H9 (cell line): ENCODE measurements around the gene NGF. TPM values are rescaled to one million over a fixed set of nuclear protein-coding genes. Genes with fewer than 3 reads are reported as not detected.

ENCODE experiments used
- DNase-seq: peaks from one replicate; pipeline ENCODE4 v3.0.0-alpha.2; 2017
- H2AFZ ChIP-seq: one replicate; pipeline ENCODE4 v1.6.1; 2013; ENCODE audit warnings: mild to moderate bottlenecking, low read length, control low read depth, moderate library complexity
- H2AK5ac ChIP-seq: 2 replicates; pipeline ENCODE4 v1.6.1; 2013; ENCODE audit warnings: low read length, control low read depth, mixed read lengths; ENCODE audit not compliant: insufficient read length
- H2BK120ac ChIP-seq: one replicate; pipeline ENCODE4 v1.6.1; 2013; ENCODE audit warnings: low read depth, mild to moderate bottlenecking, low read length, control low read depth, inconsistent platforms; ENCODE audit not compliant: poor library complexity, severe bottlenecking
- H2BK12ac ChIP-seq: 2 replicates; pipeline ENCODE4 v1.6.1; 2013; ENCODE audit warnings: low read length, control low read depth, mixed read lengths, low read depth; ENCODE audit not compliant: insufficient read length
- H2BK15ac ChIP-seq: 2 replicates; pipeline ENCODE4 v1.6.1; 2013; ENCODE audit warnings: low read depth, low read length, control low read depth
- H2BK20ac ChIP-seq: one replicate; pipeline ENCODE4 v1.6.1; 2013; ENCODE audit warnings: low read depth, mild to moderate bottlenecking, low read length, control low read depth, inconsistent platforms; ENCODE audit not compliant: poor library complexity, severe bottlenecking
- H2BK5ac ChIP-seq: 2 replicates; pipeline ENCODE4 v1.6.1; 2013; ENCODE audit warnings: low read length, control low read depth, mixed read lengths; ENCODE audit not compliant: insufficient read length
- H3K14ac ChIP-seq: 2 replicates; pipeline ENCODE4 v1.6.1; 2013; ENCODE audit warnings: low read length, control low read depth; ENCODE audit not compliant: insufficient read depth
- H3K18ac ChIP-seq: 2 replicates; pipeline ENCODE4 v1.6.1; 2013; ENCODE audit warnings: low read depth, mild to moderate bottlenecking, mixed read lengths, low read length, control low read depth; ENCODE audit not compliant: insufficient read length
- H3K23ac ChIP-seq: 2 replicates; pipeline ENCODE4 v1.6.1; 2013; ENCODE audit warnings: low read length, control low read depth, mixed read lengths, low read depth; ENCODE audit not compliant: insufficient read length
- H3K23me2 ChIP-seq: 2 replicates; pipeline ENCODE4 v1.6.1; 2013; ENCODE audit warnings: low read depth, mild to moderate bottlenecking, mixed read lengths, low read length, control low read depth; ENCODE audit not compliant: insufficient read length, poor library complexity, severe bottlenecking
- H3K27ac ChIP-seq: 2 replicates; pipeline ENCODE4 v1.5.1; 2013; ENCODE audit warnings: low read length, control low read depth, mixed read lengths, low read depth; ENCODE audit not compliant: insufficient read length
- H3K27me3 ChIP-seq: 2 replicates; pipeline ENCODE4 v1.6.1; 2013; ENCODE audit warnings: low read length, control low read depth, inconsistent platforms; ENCODE audit not compliant: insufficient read depth
- H3K4ac ChIP-seq: 2 replicates; pipeline ENCODE4 v1.6.1; 2013; ENCODE audit warnings: low read depth, mild to moderate bottlenecking, control low read depth, inconsistent platforms, low read length, moderate library complexity
- H3K4me1 ChIP-seq: 2 replicates; pipeline ENCODE4 v1.6.1; 2013; ENCODE audit warnings: low read length, control low read depth, inconsistent platforms; ENCODE audit not compliant: insufficient read depth
- H3K4me2 ChIP-seq: 2 replicates; pipeline ENCODE4 v1.6.1; 2013; ENCODE audit warnings: low read length, control low read depth, mixed read lengths; ENCODE audit not compliant: insufficient read length, insufficient read depth
- H3K56ac ChIP-seq: 2 replicates; pipeline ENCODE4 v1.6.1; 2013; ENCODE audit warnings: low read depth, mild to moderate bottlenecking, mixed read lengths, low read length, control low read depth; ENCODE audit not compliant: insufficient read length
- H3K79me1 ChIP-seq: 2 replicates; pipeline ENCODE4 v1.6.1; 2013; ENCODE audit warnings: low read depth, mild to moderate bottlenecking, moderate library complexity, low read length, control low read depth, inconsistent platforms; ENCODE audit not compliant: insufficient read depth, poor library complexity, severe bottlenecking
- H3K79me2 ChIP-seq: 2 replicates; pipeline ENCODE4 v1.6.1; 2013; ENCODE audit warnings: low read length, control low read depth, inconsistent platforms; ENCODE audit not compliant: insufficient read depth
- H3K9ac ChIP-seq: 2 replicates; pipeline ENCODE4 v1.6.1; 2013; ENCODE audit warnings: low read length, control low read depth, mixed read lengths; ENCODE audit not compliant: insufficient read length; ENCODE audit errors: extremely low read depth
- H3K9me3 ChIP-seq: one replicate; pipeline ENCODE4 v1.6.1; 2013; ENCODE audit warnings: low read depth, low read length, inconsistent platforms; ENCODE audit not compliant: control insufficient read depth
- H3T11ph ChIP-seq: one replicate; pipeline ENCODE4 v1.6.1; 2013; ENCODE audit warnings: mild to moderate bottlenecking, low read length, control low read depth, inconsistent platforms
- H4K20me1 ChIP-seq: one replicate; pipeline ENCODE4 v1.6.1; 2013; ENCODE audit not compliant: control insufficient read depth, insufficient read length, insufficient read depth
- H4K5ac ChIP-seq: 2 replicates; pipeline ENCODE4 v1.6.1; 2013; ENCODE audit warnings: low read depth, mild to moderate bottlenecking, mixed read lengths, low read length, control low read depth; ENCODE audit not compliant: insufficient read length
- H4K8ac ChIP-seq: replicated peaks from 2 replicates; pipeline ENCODE4 v1.6.1; 2013; ENCODE audit warnings: low read length, control low read depth, mixed read lengths, low read depth; ENCODE audit not compliant: insufficient read length
- H4K91ac ChIP-seq: 2 replicates; pipeline ENCODE4 v1.6.1; 2013; ENCODE audit warnings: low read depth, mild to moderate bottlenecking, moderate library complexity, mixed read lengths, low read length, control low read depth; ENCODE audit not compliant: insufficient read length
- H3K27ac Mint-ChIP-seq, 3 experiments: 2 replicates in 2 of 3; 3 replicates in 1 of 3; pipeline ENCODE4 v1.8.0; 2020 to 2021; ENCODE audit warnings: mixed read lengths in 3 of 3, mild to moderate bottlenecking in 1 of 3, moderate library complexity in 1 of 3
- H3K27me3 Mint-ChIP-seq: 2 replicates; pipeline ENCODE4 v1.8.0; 2021; ENCODE audit warnings: low read depth, mild to moderate bottlenecking, moderate library complexity, mixed read lengths
- H3K36me3 Mint-ChIP-seq, 3 experiments: 2 replicates in 2 of 3; 3 replicates in 1 of 3; pipeline ENCODE4 v1.8.0; 2020 to 2021; ENCODE audit warnings: low read depth in 3 of 3, mixed read lengths in 3 of 3; ENCODE audit not compliant: insufficient read depth in 1 of 3
- H3K4me1 Mint-ChIP-seq, 2 experiments: 2 replicates each; pipeline ENCODE4 v1.8.0; 2020; ENCODE audit warnings: mixed read lengths in 2 of 2
- H3K4me3 Mint-ChIP-seq, 2 experiments: 2 replicates in 1 of 2; 3 replicates in 1 of 2; pipeline ENCODE4 v1.8.0; 2020 to 2021; ENCODE audit warnings: mild to moderate bottlenecking in 2 of 2, mixed read lengths in 2 of 2, moderate library complexity in 1 of 2
- H3K9me3 Mint-ChIP-seq, 2 experiments: 2 replicates in 1 of 2; 3 replicates in 1 of 2; pipeline ENCODE4 v1.8.0; 2020; ENCODE audit warnings: mild to moderate bottlenecking in 2 of 2, mixed read lengths in 2 of 2, moderate library complexity in 1 of 2
- CTCF ChIP-seq: fragments of 200-600 bp; sonication (generic); conservative IDR thresholded peaks from 3 replicates; pipeline ENCODE4 v1.8.0; 2021; ENCODE audit warnings: antibody characterized with exemption, mild to moderate bottlenecking
- WGBS: extraction: QIAGEN DNeasy Blood & Tissue Kit; methylation state at CpG from one replicate; pipeline ENCODE4 v1.1.7; 2013; ENCODE audit warnings: missing lambda C conversion rate, low lambda C conversion rate, mixed read lengths; ENCODE audit not compliant: insufficient read length; ENCODE audit errors: extremely low coverage; 5-methylcytosine and 5-hydroxymethylcytosine counted together
- total RNA-seq: library from RNA; stranded (reverse); gene quantifications from 2 replicates; pipeline ENCODE4 v1.2.1, GENCODE V29; 2021

NGF gene
- total RNA-seq, 1 experiment from 2014 or later, result 0.22 TPM

- no peak overlapping the region for H3K4me2 ChIP-seq
- WGBS, result no CpG with 5 or more reads among the region's 5 CpGs
- no peak overlapping the region for H3K4ac ChIP-seq
- Mint-ChIP-seq H3K9me3 (peaks cover 0 to 3% of the 10 kb centered on the region in 2 experiments; a peak in 1 of 5 replicates), H3K27me3 (no peaks in the 10 kb centered on the region), H3K27ac (no peak overlapping the region), H3K36me3 (no peaks in the 10 kb centered on the region), H3K4me1 (peaks cover 3 to 8% of the 10 kb centered on the region in 2 experiments; a peak in 2 of 4 replicates), H3K4me3 (no peak overlapping the region)
- no peaks in the 10 kb centered on the region for H3K79me1 ChIP-seq
- no peaks in the 10 kb centered on the region for H3K23me2 ChIP-seq
- no peak overlapping the region for H2BK12ac ChIP-seq
- no peak overlapping the region for H2BK120ac ChIP-seq
- H3K27ac ChIP-seq, result no peak overlapping the region
- no peaks in the 10 kb centered on the region for H3K4me1 ChIP-seq
- H2BK5ac ChIP-seq, result no peak overlapping the region
- no peak overlapping the region for H2AK5ac ChIP-seq
- H3K18ac ChIP-seq, result no peak overlapping the region
- H3K9ac ChIP-seq, result no peak overlapping the region
- no peak for TF ChIP-seq CTCF
- no peaks in the 10 kb centered on the region for H3K79me2 ChIP-seq
- no peak overlapping the region for H3K56ac ChIP-seq
- no peak overlapping the region for H3K14ac ChIP-seq
- H4K91ac ChIP-seq, result no peak overlapping the region
- H4K20me1 ChIP-seq, result no peaks in the 10 kb centered on the region
- H3K23ac ChIP-seq, result no peak overlapping the region
- no peak overlapping the region for H2BK20ac ChIP-seq
- H4K8ac ChIP-seq, result no peak overlapping the region
- H3T11ph ChIP-seq, result no peak overlapping the region
- no peak overlapping the region for H4K5ac ChIP-seq
- no peaks in the 10 kb centered on the region for H3K27me3 ChIP-seq
- DNase-seq, result no peak
- H2BK15ac ChIP-seq, result no peak overlapping the region
- H3K9me3 ChIP-seq, result no peaks in the 10 kb centered on the region
- H2AFZ ChIP-seq, result no peak overlapping the region
Observed at GRCh38 chr1:115238336-115239147, 99.5 kb downstream of the NGF start.
